ENCODE results near the gene SOS1. TPM values are rescaled to one million over a fixed set of nuclear protein-coding genes. Genes with fewer than 3 reads are reported as not detected.
A peak's percentile ranks its signal among the peaks of the same experiment; 100 is the strongest.

The SOS1 gene
- total RNA-seq, 1 donor from 2014 or later: 35.5 TPM

GRCh38 chr2:39127973-39128372 is 7.1 kb upstream of the SOS1 start:
- Mint-ChIP-seq H3K4me3 (peak overlapping the region; percentile 54), H3K36me3 (ENCODE audit: low read depth) (no peaks in the 10 kb centered on the region), H3K9me3 (no peaks in the 10 kb centered on the region), H3K4me1 (peaks cover 23% of the 10 kb centered on the region), H3K27ac (ENCODE audit: unreplicated experiment) (no peak overlapping the region), H3K27me3 (ENCODE audit: low read depth) (peaks cover 14% of the 10 kb centered on the region)
- no peak for DNase-seq (ENCODE audit: low read depth, low spot score)
- no peak for TF ChIP-seq CTCF (conservative IDR thresholded peaks at IDR 0.05)

- Mint-ChIP-seq H3K27ac (ENCODE audit: unreplicated experiment) (peak overlapping the region; percentile 94), H3K36me3 (ENCODE audit: low read depth) (no peaks in the 10 kb centered on the region), H3K9me3 (no peaks in the 10 kb centered on the region), H3K4me3 (peak overlapping the region; percentile 92), H3K27me3 (ENCODE audit: low read depth) (peaks cover 14% of the 10 kb centered on the region), H3K4me1 (peaks cover 35% of the 10 kb centered on the region)
- no peak for DNase-seq (ENCODE audit: low read depth, low spot score)
- peak; percentile 39 for TF ChIP-seq CTCF (conservative IDR thresholded peaks at IDR 0.05)
Observed at GRCh38 chr2:39124746-39125057, 3.9 kb upstream of the SOS1 start.

- Mint-ChIP-seq H3K4me3 (peak overlapping the region; percentile 92), H3K36me3 (ENCODE audit: low read depth) (no peaks in the 10 kb centered on the region), H3K27ac (ENCODE audit: unreplicated experiment) (peak overlapping the region; percentile 94), H3K4me1 (peaks cover 40% of the 10 kb centered on the region), H3K27me3 (ENCODE audit: low read depth) (peaks cover 11% of the 10 kb centered on the region), H3K9me3 (no peaks in the 10 kb centered on the region)
- peak; percentile 93 for DNase-seq (ENCODE audit: low read depth, low spot score)
- TF ChIP-seq CTCF (conservative IDR thresholded peaks at IDR 0.05): peak; percentile 75
Observed at GRCh38 chr2:39124000-39124745, 3.3 kb upstream of the SOS1 start.

GRCh38 chr2:39123436-39123999 is 2.7 kb upstream of the SOS1 start:
- Mint-ChIP-seq H3K4me3 (peak overlapping the region; percentile 92), H3K36me3 (ENCODE audit: low read depth) (no peaks in the 10 kb centered on the region), H3K4me1 (peaks cover 47% of the 10 kb centered on the region), H3K27me3 (ENCODE audit: low read depth) (peaks cover 8% of the 10 kb centered on the region), H3K27ac (ENCODE audit: unreplicated experiment) (peak overlapping the region; percentile 94), H3K9me3 (no peaks in the 10 kb centered on the region)
- no peak for DNase-seq (ENCODE audit: low read depth, low spot score)
- no peak for TF ChIP-seq CTCF (conservative IDR thresholded peaks at IDR 0.05)

GRCh38 chr2:39121523-39122063 is 742 bp upstream of the SOS1 start:
- Mint-ChIP-seq H3K27me3 (ENCODE audit: low read depth) (no peaks in the 10 kb centered on the region), H3K4me1 (peaks cover 62% of the 10 kb centered on the region), H3K9me3 (no peaks in the 10 kb centered on the region), H3K27ac (ENCODE audit: unreplicated experiment) (peak overlapping the region; percentile 95), H3K36me3 (ENCODE audit: low read depth) (no peaks in the 10 kb centered on the region), H3K4me3 (peak overlapping the region; percentile 93)
- no peak for DNase-seq (ENCODE audit: low read depth, low spot score)
- no peak for TF ChIP-seq CTCF (conservative IDR thresholded peaks at IDR 0.05)
